ENCODE results near the gene STARD9.

Gene STARD9

GRCh38 chr15:42692536-42692935 is 117.1 kb downstream of the STARD9 start:
- H3K4me2 ChIP-seq (ENCODE audit: low read depth, low read length, poor library complexity, severe bottlenecking) = no peak overlapping the region
- TF ChIP-seq EZH2phosphoT487 (IDR thresholded peaks at IDR 0.05; ENCODE audit: borderline replicate concordance) = no peak
- TF ChIP-seq, protein P1, sequence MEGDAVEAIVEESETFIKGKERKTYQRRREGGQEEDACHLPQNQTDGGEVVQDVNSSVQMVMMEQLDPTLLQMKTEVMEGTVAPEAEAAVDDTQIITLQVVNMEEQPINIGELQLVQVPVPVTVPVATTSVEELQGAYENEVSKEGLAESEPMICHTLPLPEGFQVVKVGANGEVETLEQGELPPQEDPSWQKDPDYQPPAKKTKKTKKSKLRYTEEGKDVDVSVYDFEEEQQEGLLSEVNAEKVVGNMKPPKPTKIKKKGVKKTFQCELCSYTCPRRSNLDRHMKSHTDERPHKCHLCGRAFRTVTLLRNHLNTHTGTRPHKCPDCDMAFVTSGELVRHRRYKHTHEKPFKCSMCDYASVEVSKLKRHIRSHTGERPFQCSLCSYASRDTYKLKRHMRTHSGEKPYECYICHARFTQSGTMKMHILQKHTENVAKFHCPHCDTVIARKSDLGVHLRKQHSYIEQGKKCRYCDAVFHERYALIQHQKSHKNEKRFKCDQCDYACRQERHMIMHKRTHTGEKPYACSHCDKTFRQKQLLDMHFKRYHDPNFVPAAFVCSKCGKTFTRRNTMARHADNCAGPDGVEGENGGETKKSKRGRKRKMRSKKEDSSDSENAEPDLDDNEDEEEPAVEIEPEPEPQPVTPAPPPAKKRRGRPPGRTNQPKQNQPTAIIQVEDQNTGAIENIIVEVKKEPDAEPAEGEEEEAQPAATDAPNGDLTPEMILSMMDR (conservative IDR thresholded peaks at IDR 0.05; ENCODE audit: low read length) = no peak
- no peaks in the 10 kb centered on the region for H3K9me3 ChIP-seq (ENCODE audit: insufficient read depth, low read depth, low read length)
- H3K36me3 ChIP-seq (ENCODE audit: insufficient read depth, low read length) = peaks cover 36% of the 10 kb centered on the region; the same call in 1 of the 2 replicates
- no peaks in the 10 kb centered on the region for H3K27me3 ChIP-seq (ENCODE audit: insufficient read depth, low read length, poor library complexity, severe bottlenecking)
- H4K20me1 ChIP-seq (ENCODE audit: insufficient read depth, low read length, poor library complexity, severe bottlenecking) = no peaks in the 10 kb centered on the region
- no peaks in the 10 kb centered on the region for H3K9me2 ChIP-seq (replicated peaks; ENCODE audit: low read depth, low read length)
- H3K9ac ChIP-seq (ENCODE audit: low read depth, low read length, poor library complexity, severe bottlenecking) = no peak overlapping the region
- H3K79me2 ChIP-seq (ENCODE audit: insufficient read depth, low read length) = no peaks in the 10 kb centered on the region
- peaks cover 12% of the 10 kb centered on the region for H3K4me1 ChIP-seq (ENCODE audit: insufficient read depth, low read length, poor library complexity, severe bottlenecking)
- H3K4me3 ChIP-seq (ENCODE audit: low read length, poor library complexity, severe bottlenecking) = no peak overlapping the region
- no peaks in the 10 kb centered on the region for H3F3A ChIP-seq (ENCODE audit: low read depth)
- no peak overlapping the region for H2AFZ ChIP-seq (ENCODE audit: low read length)

DNA sequence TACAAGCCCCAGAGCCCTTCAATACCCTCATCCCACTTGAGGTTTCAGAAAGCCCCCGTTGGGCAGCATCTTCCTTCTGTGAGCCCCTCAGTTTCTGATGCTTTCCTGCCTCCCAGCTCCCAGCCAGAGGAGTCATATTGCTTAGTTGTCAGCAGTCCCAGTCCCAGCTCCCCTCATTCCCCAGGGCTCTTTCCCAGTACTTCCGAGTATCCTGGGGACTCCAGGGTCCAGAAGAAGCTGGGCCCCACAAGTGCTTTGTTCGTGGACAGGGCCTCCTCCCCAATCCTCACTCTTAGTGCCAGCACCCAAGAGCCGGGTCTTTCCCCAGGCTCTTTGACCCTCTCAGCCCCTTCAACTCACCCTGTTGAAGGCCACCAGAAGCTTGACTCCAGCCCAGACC is 117.6 kb downstream of the STARD9 start:
- Histone ChIP-seq H3F3A (ENCODE audit: low read depth) (no peaks in the 10 kb centered on the region), H3K9me3 (ENCODE audit: insufficient read depth, low read depth, low read length) (no peaks in the 10 kb centered on the region), H3K4me2 (ENCODE audit: low read depth, low read length, poor library complexity, severe bottlenecking) (no peak overlapping the region), H4K20me1 (ENCODE audit: insufficient read depth, low read length, poor library complexity, severe bottlenecking) (no peaks in the 10 kb centered on the region), H3K36me3 (ENCODE audit: insufficient read depth, low read length) (peaks cover 36% of the 10 kb centered on the region; the same call in 1 of the 2 replicates), H2AFZ (ENCODE audit: low read length) (no peak overlapping the region), H3K9ac (ENCODE audit: low read depth, low read length, poor library complexity, severe bottlenecking) (no peak overlapping the region), H3K9me2 (replicated peaks; ENCODE audit: low read depth, low read length) (no peaks in the 10 kb centered on the region), H3K79me2 (ENCODE audit: insufficient read depth, low read length) (no peaks in the 10 kb centered on the region), H3K27me3 (ENCODE audit: insufficient read depth, low read length, poor library complexity, severe bottlenecking) (no peaks in the 10 kb centered on the region), H3K4me1 (ENCODE audit: insufficient read depth, low read length, poor library complexity, severe bottlenecking) (peaks cover 12% of the 10 kb centered on the region), H3K4me3 (ENCODE audit: low read length, poor library complexity, severe bottlenecking) (no peak overlapping the region)
- TF ChIP-seq, protein P1 (conservative IDR thresholded peaks at IDR 0.05; ENCODE audit: low read length) = no peak
- TF ChIP-seq EZH2phosphoT487 (IDR thresholded peaks at IDR 0.05; ENCODE audit: borderline replicate concordance) = no peak

DNA sequence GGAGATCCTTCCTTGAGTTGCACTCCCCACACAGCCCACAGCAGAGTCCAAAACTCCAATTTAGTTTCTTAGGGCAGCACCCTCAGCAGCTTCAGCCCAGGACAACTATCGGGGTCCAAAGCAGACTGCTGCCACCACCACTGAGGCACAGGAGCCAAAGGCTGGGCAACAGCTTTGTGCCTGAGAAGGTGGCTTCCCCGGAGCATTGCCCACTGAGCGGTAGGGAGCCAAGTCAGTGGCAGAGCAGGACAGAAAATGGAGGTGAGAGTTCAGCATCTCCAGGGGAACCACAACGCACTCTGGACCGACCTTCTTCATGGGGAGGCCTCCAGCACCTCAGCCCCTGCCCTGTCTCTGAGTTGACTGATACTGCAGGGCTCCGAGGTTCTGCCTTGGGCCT is 118.1 kb downstream of the STARD9 start:
- Histone ChIP-seq H3K79me2 (ENCODE audit: insufficient read depth, low read length) (no peaks in the 10 kb centered on the region), H3K36me3 (ENCODE audit: insufficient read depth, low read length) (peaks cover 38% of the 10 kb centered on the region; the same call in 1 of the 2 replicates), H3K9ac (ENCODE audit: low read depth, low read length, poor library complexity, severe bottlenecking) (no peak overlapping the region), H3F3A (ENCODE audit: low read depth) (no peaks in the 10 kb centered on the region), H3K4me2 (ENCODE audit: low read depth, low read length, poor library complexity, severe bottlenecking) (no peak overlapping the region), H3K27me3 (ENCODE audit: insufficient read depth, low read length, poor library complexity, severe bottlenecking) (no peaks in the 10 kb centered on the region), H3K9me2 (replicated peaks; ENCODE audit: low read depth, low read length) (no peaks in the 10 kb centered on the region), H4K20me1 (ENCODE audit: insufficient read depth, low read length, poor library complexity, severe bottlenecking) (no peaks in the 10 kb centered on the region), H2AFZ (ENCODE audit: low read length) (no peak overlapping the region), H3K4me3 (ENCODE audit: low read length, poor library complexity, severe bottlenecking) (no peak overlapping the region), H3K4me1 (ENCODE audit: insufficient read depth, low read length, poor library complexity, severe bottlenecking) (peaks cover 12% of the 10 kb centered on the region), H3K9me3 (ENCODE audit: insufficient read depth, low read depth, low read length) (no peaks in the 10 kb centered on the region)
- TF ChIP-seq, protein P1 (conservative IDR thresholded peaks at IDR 0.05; ENCODE audit: low read length) = no peak
